KOPT-K1 (cell line): ENCODE data around the gene UNKL.
A peak's percentile ranks its signal among the peaks of the same experiment; 100 is the strongest.

Experiments
- H3K27ac ChIP-seq: fragments of 200-600 bp; sonication (generic); 2 replicates; pipeline ENCODE4 v1.5.1; 2016; ENCODE audit warnings: antibody characterized with exemption, mild to moderate bottlenecking, low read depth, low read length; ENCODE audit not compliant: poor library complexity, severe bottlenecking
- H3K36me3 ChIP-seq: fragments of 200-600 bp; sonication (generic); 2 replicates; pipeline ENCODE4 v1.5.1; 2017; ENCODE audit warnings: antibody characterized with exemption, mild to moderate bottlenecking, low read length, moderate library complexity; ENCODE audit not compliant: insufficient read depth
- H3K9me3 ChIP-seq: fragments of 200-600 bp; sonication (generic); 2 replicates; pipeline ENCODE4 v1.5.1; 2017; ENCODE audit warnings: antibody characterized with exemption, low read length, mild to moderate bottlenecking; ENCODE audit not compliant: insufficient read depth, poor library complexity, severe bottlenecking

Gene UNKL

DNA sequence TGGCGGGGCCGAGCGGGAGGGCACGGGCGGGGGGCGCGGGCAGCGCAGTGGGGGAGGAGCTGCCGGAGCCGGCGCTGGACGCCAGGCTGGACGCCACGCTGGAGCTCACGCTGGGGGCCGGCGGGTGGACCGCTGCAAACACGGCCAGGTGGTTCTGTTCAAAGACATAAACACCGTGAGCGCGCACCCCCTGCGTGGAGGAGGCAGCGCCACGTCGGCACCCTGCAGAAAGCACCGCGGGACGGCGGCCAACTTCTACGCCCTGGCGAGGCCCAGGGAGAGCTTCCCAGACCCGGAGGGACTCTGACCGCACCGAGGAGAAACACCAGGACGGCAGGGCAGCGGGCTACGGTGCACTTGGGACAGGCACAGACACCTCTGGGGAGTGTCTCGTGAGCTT lies 29.3 kb downstream of the UNKL start:
- Histone ChIP-seq H3K36me3 (peaks cover 21% of the 10 kb centered on the region; the same call in 1 of the 2 replicates), H3K27ac (no peak overlapping the region), H3K9me3 (no peaks in the 10 kb centered on the region)

DNA sequence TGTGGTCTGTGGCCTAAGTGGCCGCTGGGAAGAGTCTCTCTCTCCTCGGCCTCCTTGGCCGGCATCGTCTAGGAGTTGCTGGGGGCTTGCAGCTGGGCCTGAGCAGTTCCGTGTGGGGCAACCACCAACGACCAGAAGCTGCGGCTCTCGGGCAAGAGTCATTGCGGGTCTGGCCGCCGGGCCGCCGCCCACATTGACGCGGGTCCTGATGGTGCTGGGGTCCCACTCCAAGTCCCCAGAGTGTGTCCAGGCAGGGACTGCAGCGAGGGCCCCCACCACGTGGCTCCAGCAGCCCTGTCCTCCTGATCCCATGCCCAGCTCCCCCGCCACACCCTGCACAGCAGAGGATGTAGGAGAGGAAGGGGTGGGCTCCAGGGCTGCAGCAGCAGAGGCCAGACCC lies 30.9 kb downstream of the UNKL start:
- no peaks in the 10 kb centered on the region for H3K9me3 ChIP-seq
- peaks cover 16% of the 10 kb centered on the region; the same call in 1 of the 2 replicates for H3K36me3 ChIP-seq

DNA sequence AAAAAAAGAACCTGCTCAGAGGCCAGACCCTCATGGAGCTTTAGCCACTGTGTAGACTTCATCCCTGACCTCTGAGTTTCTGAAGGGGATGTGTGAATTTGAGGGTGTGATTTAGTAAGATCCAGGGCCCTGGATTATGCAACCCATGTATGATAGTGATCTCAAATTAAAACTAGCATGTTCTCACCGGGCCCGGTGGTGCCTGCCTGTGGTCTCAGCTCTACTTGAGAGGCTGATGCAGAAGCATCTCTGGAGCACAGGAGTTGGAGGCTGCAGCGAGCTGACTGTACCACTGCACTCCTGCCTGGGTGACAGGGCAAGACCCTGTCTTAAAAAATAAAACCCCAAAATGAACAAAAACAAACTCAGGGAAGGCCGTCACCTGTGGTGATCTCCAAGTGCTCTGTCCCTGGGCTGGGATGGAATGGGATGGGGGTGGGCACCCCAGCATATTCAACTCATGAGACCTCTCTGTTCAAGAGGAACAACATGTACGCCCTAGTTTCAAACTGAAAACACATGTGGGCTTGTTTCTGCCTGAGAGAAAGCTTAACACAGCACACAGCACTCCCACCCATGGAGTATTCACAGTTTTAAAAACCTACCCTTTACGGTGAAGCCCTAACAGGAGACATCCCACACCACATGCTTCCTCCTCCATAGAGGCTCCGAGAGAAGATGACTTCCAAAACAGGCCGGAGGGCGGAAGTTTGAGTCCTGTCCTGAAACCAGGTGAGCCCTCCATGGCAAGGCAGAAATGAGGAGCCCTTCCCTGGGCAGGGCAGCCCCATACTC lies 32.7 kb downstream of the UNKL start:
- no peaks in the 10 kb centered on the region for H3K9me3 ChIP-seq
- peaks cover 16% of the 10 kb centered on the region; the same call in 1 of the 2 replicates for H3K36me3 ChIP-seq

More for the DNA sequence above, 30.9 kb downstream of the UNKL start:
- H3K27ac ChIP-seq = no peak overlapping the region

DNA sequence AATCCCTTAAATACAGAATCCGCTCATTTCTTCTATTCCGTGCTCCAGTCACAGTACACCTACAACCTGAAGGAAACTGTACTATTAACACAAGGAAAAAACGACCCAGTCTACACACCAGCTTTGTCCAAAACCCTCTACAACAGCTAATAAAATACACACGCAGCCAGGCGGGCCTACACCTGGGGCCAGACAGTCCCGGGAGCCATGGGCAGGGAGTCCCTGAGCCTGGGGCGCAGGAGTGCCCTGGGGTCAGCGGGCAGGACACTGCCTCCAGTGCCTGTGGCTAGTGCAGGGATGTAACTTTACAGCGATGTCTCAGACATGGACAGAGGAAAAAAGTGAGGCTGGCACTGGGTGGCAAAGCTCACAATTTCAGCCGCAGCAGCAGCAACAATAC lies 34.3 kb downstream of the UNKL start:
- peaks cover 16% of the 10 kb centered on the region; the same call in 1 of the 2 replicates for H3K36me3 ChIP-seq
- H3K27ac ChIP-seq = no peak overlapping the region
- no peaks in the 10 kb centered on the region for H3K9me3 ChIP-seq

More for the DNA sequence above, 32.7 kb downstream of the UNKL start:
- H3K27ac ChIP-seq = no peak overlapping the region

DNA sequence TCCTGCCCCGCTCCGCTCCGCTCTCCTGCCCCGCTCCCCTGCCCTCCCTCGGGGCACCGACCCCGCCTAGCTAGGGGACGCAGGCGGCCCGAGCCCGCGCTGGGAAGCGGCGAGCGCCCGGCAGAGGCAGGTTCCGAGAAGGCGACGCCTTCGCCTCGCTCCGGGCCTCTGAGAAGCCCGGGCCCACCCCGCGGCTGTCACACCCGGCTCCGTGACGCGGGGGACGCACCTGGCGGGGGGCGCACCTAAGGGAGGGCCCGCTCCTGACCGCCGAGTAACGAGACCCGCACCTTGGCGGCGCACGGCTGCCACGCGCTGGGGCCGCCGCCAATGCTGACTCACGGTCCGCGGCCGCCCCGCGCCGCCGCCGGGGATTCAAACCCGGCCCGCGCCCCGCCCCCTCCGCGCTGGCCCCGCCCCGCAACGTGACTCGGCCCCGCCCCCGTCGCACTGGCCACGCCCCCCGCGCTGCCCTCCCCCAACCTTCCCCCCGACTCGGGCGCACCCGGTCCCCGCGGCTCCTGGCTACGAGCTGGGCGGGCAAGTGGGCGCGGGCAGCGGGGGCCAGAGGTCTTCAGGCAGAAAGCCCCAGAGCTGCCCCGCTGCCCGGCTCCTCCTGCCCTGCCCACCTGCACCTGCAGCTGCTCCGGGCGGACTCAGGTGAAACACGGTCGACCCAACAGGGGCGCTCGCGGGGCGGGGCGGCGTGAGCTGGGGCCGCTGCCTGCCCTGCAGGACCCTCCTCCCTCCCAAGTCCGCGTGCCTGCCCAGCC lies 35.0 kb downstream of the UNKL start:
- Histone ChIP-seq H3K36me3 (peaks cover 10% of the 10 kb centered on the region; the same call in 1 of the 2 replicates), H3K27ac (peak overlapping the region; percentile 72), H3K9me3 (no peaks in the 10 kb centered on the region)

GRCh38 chr16:1378804-1379303 lies 35.6 kb downstream of the UNKL start:
- H3K9me3 ChIP-seq = no peaks in the 10 kb centered on the region
- H3K36me3 ChIP-seq = peaks cover 8% of the 10 kb centered on the region; the same call in 1 of the 2 replicates
- peak overlapping the region; percentile 72 for H3K27ac ChIP-seq

DNA sequence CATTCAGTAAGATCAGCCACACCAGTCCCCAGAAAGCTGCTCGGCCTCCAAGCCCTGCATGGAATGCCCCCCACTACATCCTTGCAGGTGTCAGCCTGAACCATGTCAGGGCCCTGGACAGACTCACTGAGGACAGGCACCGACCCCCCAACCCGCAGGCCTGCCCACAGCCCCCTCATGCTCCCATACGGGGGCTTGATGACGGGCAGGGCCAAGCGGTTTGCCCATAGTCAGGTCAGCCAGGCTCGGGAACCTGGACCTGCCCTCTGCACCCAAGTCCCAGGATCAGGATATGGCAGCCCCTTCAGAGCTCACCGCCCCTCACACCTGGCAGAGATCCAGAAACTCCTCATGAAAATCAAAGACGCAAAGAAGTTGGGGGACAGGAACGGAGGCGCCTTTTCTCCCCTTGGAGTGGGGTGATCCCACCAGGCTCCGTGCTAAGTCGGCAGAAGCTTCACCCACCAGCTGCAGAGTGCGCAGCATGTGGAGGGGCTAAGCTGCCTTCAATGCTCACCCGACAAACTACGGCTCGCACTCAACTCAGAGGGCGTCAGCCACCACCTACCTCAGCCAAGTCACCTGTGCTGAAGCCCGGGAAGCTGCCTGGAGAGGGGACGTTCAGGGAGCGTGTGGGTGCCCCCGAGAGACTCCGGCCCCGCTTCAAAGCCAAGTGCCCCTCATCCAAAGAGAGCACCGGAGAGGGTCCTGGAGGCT lies 36.3 kb downstream of the UNKL start:
- Histone ChIP-seq H3K36me3 (peaks cover 8% of the 10 kb centered on the region; the same call in 1 of the 2 replicates), H3K27ac (peak overlapping the region; percentile 72)

GRCh38 chr16:1377406-1378010 lies 37.0 kb downstream of the UNKL start:
- Histone ChIP-seq H3K27ac (no peak overlapping the region), H3K9me3 (no peaks in the 10 kb centered on the region), H3K36me3 (peaks cover 8% of the 10 kb centered on the region; the same call in 1 of the 2 replicates)

More for the DNA sequence above, 36.3 kb downstream of the UNKL start:
- H3K9me3 ChIP-seq = no peaks in the 10 kb centered on the region

DNA sequence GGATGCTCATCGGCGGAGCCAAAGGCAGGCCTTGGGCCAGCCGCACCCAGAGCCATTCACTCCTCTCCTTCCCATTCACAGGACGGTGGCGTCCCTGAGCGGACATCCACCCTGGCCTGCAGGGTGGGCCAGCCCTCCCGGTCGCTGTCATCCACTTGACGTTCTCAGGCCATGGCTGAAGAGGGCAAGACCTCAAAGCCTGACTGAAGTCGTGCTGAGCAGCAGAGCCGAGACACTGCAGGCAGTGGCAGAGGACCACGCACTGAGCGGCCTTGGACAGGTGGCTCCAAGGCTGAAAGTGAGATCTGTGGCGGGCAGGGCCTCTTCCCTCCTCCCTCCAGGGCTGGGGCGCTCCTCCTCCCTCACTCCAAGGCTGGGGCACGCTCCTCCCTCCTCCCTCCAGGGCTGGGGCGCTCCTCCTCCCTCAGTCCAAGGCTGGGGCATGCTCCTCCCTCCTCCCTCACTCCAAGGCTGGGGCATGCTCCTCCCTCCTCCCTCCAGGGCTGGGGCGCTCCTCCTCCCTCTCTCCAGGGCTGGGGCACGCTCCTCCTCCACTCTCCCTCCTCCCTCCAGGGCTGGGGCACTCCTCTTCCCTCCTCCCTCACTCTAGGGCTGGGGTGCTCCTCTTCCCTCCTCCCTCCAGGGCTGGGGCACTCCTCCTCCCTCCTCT lies 38.6 kb downstream of the UNKL start:
- no peaks in the 10 kb centered on the region for H3K9me3 ChIP-seq
- H3K36me3 ChIP-seq = no peaks in the 10 kb centered on the region; the same call in 1 of the 2 replicates
- no peak overlapping the region for H3K27ac ChIP-seq

DNA sequence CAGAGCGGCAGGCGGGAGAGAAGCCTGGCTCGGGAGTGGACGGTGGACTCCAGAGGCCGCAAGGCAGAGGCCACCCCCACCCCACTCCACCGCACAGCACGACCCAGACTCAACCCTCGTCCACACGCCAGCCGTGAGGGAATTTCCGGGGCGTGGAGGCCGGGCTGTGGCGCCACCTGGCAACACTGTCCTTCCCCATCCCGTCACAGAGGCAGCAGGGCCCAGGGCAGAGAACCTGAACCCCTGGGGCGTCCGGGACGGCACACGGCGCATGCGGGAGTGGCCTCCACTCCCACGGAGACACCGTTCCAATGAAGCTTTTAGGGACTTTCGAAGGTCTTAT lies 39.2 kb downstream of the UNKL start:
- Histone ChIP-seq H3K9me3 (no peaks in the 10 kb centered on the region), H3K36me3 (peaks cover 2% of the 10 kb centered on the region; the same call in 1 of the 2 replicates), H3K27ac (no peak overlapping the region)

DNA sequence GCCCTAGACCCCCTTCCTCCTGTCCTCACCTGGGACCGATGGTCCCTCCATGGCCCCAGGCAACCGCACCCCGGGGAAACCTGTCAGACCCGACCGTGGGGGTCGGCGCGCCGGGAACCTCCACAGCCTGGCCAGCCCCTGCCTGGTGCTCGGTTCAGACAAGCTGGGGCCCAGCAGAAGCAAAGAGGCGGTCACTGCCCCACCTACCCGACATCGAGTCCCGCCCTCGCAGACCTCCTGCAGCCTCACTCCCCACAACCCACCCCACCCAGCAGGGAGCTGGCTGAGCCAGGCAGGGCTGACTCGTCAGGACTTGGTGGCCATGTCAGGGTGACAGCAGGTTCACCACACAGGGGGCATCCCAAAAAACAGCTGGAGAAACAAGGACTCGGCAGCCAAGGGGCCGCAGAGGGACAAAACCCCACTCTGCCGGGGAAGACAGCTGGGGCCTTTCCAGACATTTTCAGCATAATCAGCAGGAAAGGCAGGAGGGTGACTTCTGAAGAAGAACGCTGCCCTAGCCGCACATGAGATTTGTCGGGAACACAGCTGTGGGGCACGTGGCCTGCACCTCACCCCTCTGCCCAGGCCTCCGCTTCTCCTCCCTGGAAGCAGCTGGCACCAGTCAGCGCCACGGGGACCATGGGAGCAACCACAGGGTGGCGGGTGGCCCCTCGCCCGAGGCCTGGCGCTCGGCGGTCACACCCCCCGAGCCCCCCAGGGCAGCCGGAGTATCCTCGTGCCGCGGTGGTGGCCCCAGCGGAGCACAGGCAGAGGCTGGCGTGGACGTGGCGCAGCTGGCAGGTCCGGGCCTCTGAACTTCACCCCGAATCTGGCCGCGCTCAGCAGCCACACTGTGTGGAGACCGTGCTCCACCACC lies 39.8 kb downstream of the UNKL start:
- Histone ChIP-seq H3K27ac (no peak overlapping the region), H3K9me3 (no peaks in the 10 kb centered on the region), H3K36me3 (peaks cover 8% of the 10 kb centered on the region; the same call in 1 of the 2 replicates)

DNA sequence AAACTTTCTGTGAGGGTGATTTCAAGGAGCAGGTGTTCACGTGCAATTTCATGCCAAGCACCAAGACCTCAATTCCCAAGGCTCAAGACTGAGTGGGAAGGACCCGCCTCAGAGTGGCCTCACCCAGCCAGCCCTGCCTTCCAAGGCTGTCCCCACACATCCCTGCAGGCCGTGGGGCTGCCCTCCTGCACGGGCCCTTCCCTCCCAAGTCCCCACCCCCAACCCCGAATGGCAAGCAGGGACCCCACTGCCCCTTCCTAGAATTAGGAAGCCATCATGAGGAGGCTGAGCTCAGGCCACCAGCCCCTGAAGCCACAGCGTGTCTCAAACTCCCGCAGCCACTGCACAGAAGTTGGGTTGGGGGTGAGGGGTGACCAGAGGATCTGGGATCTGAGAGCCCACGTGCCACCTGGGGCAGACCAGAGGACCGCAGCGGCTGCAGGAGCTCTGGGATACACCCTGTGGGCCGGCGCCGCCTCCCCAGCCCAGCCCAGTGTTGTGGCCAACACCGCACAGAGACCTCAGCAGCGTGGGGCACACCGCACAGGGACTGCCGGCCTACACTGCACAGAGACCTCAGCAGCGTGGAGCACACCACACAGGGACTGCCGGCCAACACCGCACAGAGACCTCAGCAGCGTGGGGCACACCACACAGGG lies 42.1 kb downstream of the UNKL start:
- Histone ChIP-seq H3K27ac (no peak overlapping the region), H3K36me3 (peaks cover 15% of the 10 kb centered on the region; the same call in 1 of the 2 replicates), H3K9me3 (no peaks in the 10 kb centered on the region)
